ENCODE data around the gene FBXO3.
A peak's percentile ranks its signal among the peaks of the same experiment; 100 is the strongest.

The FBXO3 gene

DNA sequence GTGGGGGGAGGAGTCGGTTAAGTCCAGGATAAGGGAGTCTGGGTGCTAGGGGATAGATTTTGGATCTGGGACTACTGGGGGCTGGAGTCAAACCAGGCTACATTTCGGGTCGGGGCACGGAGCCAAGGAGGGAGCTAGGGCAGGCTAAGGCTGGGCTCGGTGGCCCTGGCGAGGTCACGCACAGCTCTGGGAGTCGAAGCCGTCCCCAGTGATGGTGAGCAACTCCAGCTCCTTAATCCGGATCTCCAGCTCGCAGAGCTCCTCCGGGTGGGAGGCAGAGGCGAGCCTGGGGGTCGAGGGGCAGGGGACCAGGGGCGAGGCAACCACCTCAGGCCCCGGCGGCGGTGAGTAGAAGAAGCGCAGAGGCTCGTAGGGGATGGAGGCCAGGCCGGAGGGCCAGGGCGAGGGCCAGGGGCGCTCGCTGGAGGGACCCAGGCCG, 74.2 kb downstream of the FBXO3 start:
- no peak overlapping the region; the same call in 1 of the 2 replicates for H3K9ac ChIP-seq

GRCh38 chr11:33699515-33700062, 74.7 kb downstream of the FBXO3 start:
- Histone ChIP-seq H3K27ac (no peak overlapping the region), H3K79me2 (ENCODE audit: insufficient read depth, low read depth) (no peaks in the 10 kb centered on the region), H3K4me1 (ENCODE audit: low read depth, poor library complexity, severe bottlenecking) (peaks cover 33% of the 10 kb centered on the region), H3K9ac (no peak overlapping the region; the same call in 1 of the 2 replicates), H4K20me1 (ENCODE audit: insufficient read depth) (no peaks in the 10 kb centered on the region), H3K36me3 (ENCODE audit: insufficient read depth) (no peaks in the 10 kb centered on the region), H3K27me3 (ENCODE audit: insufficient read depth, low read depth) (no peaks in the 10 kb centered on the region), H3K4me3 (IDR thresholded peaks at IDR 0.05; ENCODE audit: insufficient read depth, low read depth, low read length) (no peak overlapping the region), H2AFZ (ENCODE audit: low read depth) (peak overlapping the region; percentile 53; the same call in 1 of the 2 replicates), H3K4me2 (peak overlapping the region; percentile 67; the same call in 1 of the 2 replicates)
- TF ChIP-seq CTCF (conservative IDR thresholded peaks at IDR 0.05; ENCODE audit: low read depth, low read length), result no peak

More for the DNA sequence above, 74.2 kb downstream of the FBXO3 start:
- H3K79me2 ChIP-seq (ENCODE audit: insufficient read depth, low read depth), result no peaks in the 10 kb centered on the region
- no peaks in the 10 kb centered on the region for H3K36me3 ChIP-seq (ENCODE audit: insufficient read depth)
- no peaks in the 10 kb centered on the region for H4K20me1 ChIP-seq (ENCODE audit: insufficient read depth)
- TF ChIP-seq CTCF (conservative IDR thresholded peaks at IDR 0.05; ENCODE audit: low read depth, low read length), result no peak
- H3K27me3 ChIP-seq (ENCODE audit: insufficient read depth, low read depth), result no peaks in the 10 kb centered on the region
- peak overlapping the region; percentile 67 for H3K4me2 ChIP-seq
- H3K4me3 ChIP-seq (IDR thresholded peaks at IDR 0.05; ENCODE audit: insufficient read depth, low read depth, low read length), result no peak overlapping the region
- peaks cover 28% of the 10 kb centered on the region for H3K4me1 ChIP-seq (ENCODE audit: low read depth, poor library complexity, severe bottlenecking)
- H3K27ac ChIP-seq, result no peak overlapping the region
- peak overlapping the region; percentile 53; the same call in 1 of the 2 replicates for H2AFZ ChIP-seq (ENCODE audit: low read depth)

DNA sequence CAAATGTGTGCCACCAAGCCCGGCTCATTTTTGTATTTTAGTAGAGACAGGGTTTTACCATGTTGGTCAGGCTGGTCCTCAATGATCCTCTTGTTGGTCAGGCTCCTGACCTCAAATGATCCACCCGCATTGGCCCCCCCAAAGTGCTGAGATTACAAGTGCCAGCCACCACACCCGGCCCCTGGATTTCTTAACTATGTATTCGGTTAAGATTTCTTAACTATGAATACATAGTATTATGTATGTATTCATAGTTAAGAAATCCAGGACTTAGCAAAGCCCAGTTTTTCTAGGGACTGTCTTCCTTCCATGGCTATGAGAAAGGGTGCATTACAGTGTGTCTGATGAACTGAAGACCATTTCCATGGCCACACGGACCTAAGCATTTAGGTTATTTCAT, 75.4 kb downstream of the FBXO3 start:
- H3K9ac ChIP-seq, result no peak overlapping the region
- H4K20me1 ChIP-seq (ENCODE audit: insufficient read depth), result no peaks in the 10 kb centered on the region
- TF ChIP-seq CTCF (conservative IDR thresholded peaks at IDR 0.05; ENCODE audit: low read depth, low read length), result no peak
- no peak overlapping the region for H3K27ac ChIP-seq
- no peak overlapping the region for H2AFZ ChIP-seq (ENCODE audit: low read depth)
- H3K4me3 ChIP-seq (IDR thresholded peaks at IDR 0.05; ENCODE audit: insufficient read depth, low read depth, low read length), result no peak overlapping the region
- no peaks in the 10 kb centered on the region for H3K27me3 ChIP-seq (ENCODE audit: insufficient read depth, low read depth)
- H3K36me3 ChIP-seq (ENCODE audit: insufficient read depth), result no peaks in the 10 kb centered on the region
- H3K4me2 ChIP-seq, result no peak overlapping the region
- H3K79me2 ChIP-seq (ENCODE audit: insufficient read depth, low read depth), result no peaks in the 10 kb centered on the region
- peaks cover 36% of the 10 kb centered on the region for H3K4me1 ChIP-seq (ENCODE audit: low read depth, poor library complexity, severe bottlenecking)

GRCh38 chr11:33697997-33698396, 76.3 kb downstream of the FBXO3 start:
- Histone ChIP-seq H3K4me3 (IDR thresholded peaks at IDR 0.05; ENCODE audit: insufficient read depth, low read depth, low read length) (no peak overlapping the region), H4K20me1 (ENCODE audit: insufficient read depth) (no peaks in the 10 kb centered on the region), H3K27ac (no peak overlapping the region), H3K27me3 (ENCODE audit: insufficient read depth, low read depth) (no peaks in the 10 kb centered on the region), H3K4me1 (ENCODE audit: low read depth, poor library complexity, severe bottlenecking) (peaks cover 36% of the 10 kb centered on the region), H3K36me3 (ENCODE audit: insufficient read depth) (no peaks in the 10 kb centered on the region), H3K79me2 (ENCODE audit: insufficient read depth, low read depth) (no peaks in the 10 kb centered on the region), H2AFZ (ENCODE audit: low read depth) (no peak overlapping the region), H3K4me2 (no peak overlapping the region), H3K9ac (no peak overlapping the region)
- TF ChIP-seq CTCF (conservative IDR thresholded peaks at IDR 0.05; ENCODE audit: low read depth, low read length), result no peak
